GM12878 (cell line): ENCODE measurements around the gene PPP1R37. TPM values are rescaled to one million over a fixed set of nuclear protein-coding genes. Genes with fewer than 3 reads are reported as not detected.
A peak's percentile ranks its signal among the peaks of the same experiment; 100 is the strongest.

Experiments used
- ATAC-seq: fragments of 200-7000 bp; cut with Tn5 transposase; 3 replicates; pipeline ENCODE4 v1.9.1; 2020; ENCODE audit warnings: mild to moderate bottlenecking, moderate library complexity
- BruUV-seq: library from RNA; stranded (reverse); fragments of 400-500 nt; replicated peaks from 2 replicates; lab custom pipeline; 2021; lab: Mats Ljungman, UMichigan
- CTCF ChIA-PET: fragments of 300-600 bp; sonication (Branson Sonifier 250); formaldehyde crosslinking; extraction: SDS; loops from one replicate; lab custom pipeline; 2021; ENCODE audit warnings: inconsistent platforms; lab: Yijun Ruan, JAX
- POLR2A ChIA-PET: fragments of 350-600 bp; formaldehyde crosslinking; extraction: SDS; loops from one replicate; lab custom pipeline; 2021; ENCODE audit warnings: inconsistent platforms; lab: Charles Lee
- RAD21 ChIA-PET: fragments of 300-600 bp; sonication (Branson Sonifier 250); formaldehyde crosslinking; loops from one replicate; lab custom pipeline; 2023; ENCODE audit warnings: antibody characterized with exemption; ENCODE audit not compliant: unreplicated experiment; lab: Charles Lee
- SMC1A ChIA-PET: fragments of 300-600 bp; sonication (Branson Sonifier 250); formaldehyde crosslinking; loops from one replicate; lab custom pipeline; 2023; ENCODE audit not compliant: unreplicated experiment, uncharacterized antibody; lab: Charles Lee
- DNase-seq: peaks from one replicate; pipeline ENCODE4 v3.0.0-alpha.2; 2011; ENCODE audit warnings: low read depth, low spot score
- FAIRE-seq: peaks from 3 replicates; lab custom pipeline; 2011; peaks lifted over from hg19 to GRCh38; lab: Jason Lieb, UNC
- H2AFZ ChIP-seq: 2 replicates; pipeline ENCODE4 v1.6.0; 2011; ENCODE audit warnings: low read depth, low read length, control low read depth; ENCODE audit not compliant: control insufficient read depth
- H3K27ac ChIP-seq: 2 replicates; pipeline ENCODE4 v1.5.1; 2011; ENCODE audit warnings: control low read depth; ENCODE audit not compliant: control insufficient read depth, insufficient read depth
- H3K27me3 ChIP-seq, 2 experiments: replicated peaks in 1 of 2; 2 replicates each; pipeline versions ENCODE4 v1.6.0 to v1.6.1; 2011; ENCODE audit warnings: low read length in 1 of 2; ENCODE audit not compliant: control insufficient read depth in 2 of 2, insufficient read depth in 2 of 2
- H3K36me3 ChIP-seq, 2 experiments: 2 replicates each; pipeline ENCODE4 v1.5.1; 2011; ENCODE audit warnings: low read length in 1 of 2; ENCODE audit not compliant: control insufficient read depth in 2 of 2, insufficient read depth in 2 of 2
- H3K4me1 ChIP-seq: 2 replicates; pipeline ENCODE4 v1.6.1; 2011; ENCODE audit warnings: mild to moderate bottlenecking, low read length, moderate library complexity, mixed read lengths; ENCODE audit not compliant: control insufficient read depth, insufficient read depth
- H3K4me2 ChIP-seq: 2 replicates; pipeline ENCODE4 v1.6.0; 2011; ENCODE audit warnings: control low read depth; ENCODE audit not compliant: control insufficient read depth, insufficient read depth
- H3K4me3 ChIP-seq: fragments of 200-600 bp; sonication (generic); 2 replicates; pipeline ENCODE4 v1.5.1; 2016
- H3K79me2 ChIP-seq: 2 replicates; pipeline ENCODE4 v1.6.0; 2011; ENCODE audit warnings: low read length; ENCODE audit not compliant: control insufficient read depth, insufficient read depth
- H3K9ac ChIP-seq: 2 replicates; pipeline ENCODE4 v1.8.0; 2011; ENCODE audit warnings: low read length, control low read depth, mixed read lengths; ENCODE audit not compliant: control insufficient read depth, insufficient read depth
- H3K9me3 ChIP-seq: replicated peaks from 3 replicates; pipeline ENCODE4 v1.5.1; 2011; ENCODE audit warnings: mild to moderate bottlenecking, low read length; ENCODE audit not compliant: control insufficient read depth, insufficient read depth
- H4K20me1 ChIP-seq: 2 replicates; pipeline ENCODE4 v1.6.0; 2011; ENCODE audit not compliant: control insufficient read depth, insufficient read depth
- BCL11A ChIP-seq: IDR thresholded peaks from 2 replicates; pipeline ENCODE4 v1.6.1; 2011; ENCODE audit warnings: low read depth, low read length
- GATAD2B ChIP-seq: fragments of 450-650 bp; conservative IDR thresholded peaks from 2 replicates; pipeline ENCODE4 v1.6.1; 2017; ENCODE audit warnings: low read depth, mild to moderate bottlenecking, moderate library complexity
- IRF3 ChIP-seq: fragments of 450-650 bp; IDR thresholded peaks from 2 replicates; pipeline ENCODE4 v1.6.1; 2014; ENCODE audit warnings: mild to moderate bottlenecking
- NR2F1 ChIP-seq: fragments of 450-650 bp; conservative IDR thresholded peaks from 2 replicates; pipeline ENCODE4 v1.6.1; 2017; ENCODE audit warnings: mild to moderate bottlenecking
- SMARCA5 ChIP-seq: fragments of 450-650 bp; IDR thresholded peaks from 2 replicates; pipeline ENCODE4 v1.6.1; 2017; ENCODE audit warnings: mild to moderate bottlenecking
- ZBTB11 ChIP-seq: fragments of 450-650 bp; formaldehyde crosslinking; IDR thresholded peaks from 2 replicates; pipeline ENCODE4 v1.5.0; 2022; ENCODE audit warnings: mild to moderate bottlenecking, missing genetic modification characterization
- ZBTB40 ChIP-seq: fragments of 450-650 bp; IDR thresholded peaks from 2 replicates; pipeline ENCODE4 v1.6.1; 2016; ENCODE audit warnings: mild to moderate bottlenecking, moderate library complexity, borderline replicate concordance
- WGBS: methylation state at CpG from one replicate; pipeline ENCODE4 v1.1.6; 2016; ENCODE audit warnings: low lambda C conversion rate; ENCODE audit not compliant: insufficient replicate concordance, insufficient coverage; ENCODE audit errors: missing lambda C conversion rate; 5-methylcytosine and 5-hydroxymethylcytosine counted together
- in situ Hi-C: fragments of 300-500 bp; cut with MboI; formaldehyde crosslinking; loops from 9 replicates; pipeline ENCODE4 v1.14.3; 2018; ENCODE audit warnings: mixed read lengths
- intact Hi-C: fragments of 100-400 bp; cut with micrococcal nuclease; formaldehyde crosslinking; loops from one replicate; pipeline ENCODE4 v1.14.2; 2022; ENCODE audit not compliant: unreplicated experiment
- polyA plus RNA-seq, 11 experiments: library from polyadenylated mRNA; depleted of rRNA in 4 of 11; unstranded in 6 of 11; stranded (reverse) in 5 of 11; fragments of >200 nt; fragmentation: Nextera tagmentation in 4 of 11; fragmentation: Illumina TruSeq in 1 of 11; extraction: Ambion mirVana in 4 of 11; extraction: Trizol in 1 of 11; gene quantifications; 1 replicate in 1 of 11; 2 replicates in 10 of 11; pipeline versions ENCODE4 v1.2.1 to v1.2.3, GENCODE V29; 2011 to 2016; ENCODE audit warnings: inconsistent platforms in 2 of 11, missing spikeins in 2 of 11, low read depth in 1 of 11
- total RNA-seq, 4 experiments: library from RNA; depleted of rRNA in 3 of 4; stranded (reverse); fragments of >200 nt in 3 of 4; fragmentation: Illumina TruSeq in 1 of 4; extraction: Trizol in 1 of 4; gene quantifications; 2 replicates each; pipeline versions ENCODE4 v1.2.1 to v1.2.3, GENCODE V29; 2013 to 2021

The PPP1R37 gene
- total and polyA plus RNA-seq, 10 of the 15 experiments (the other 5 are each of a cell fraction or from before 2014, with no cell fraction given), result 0.09 to 21.3 (median 5.1) TPM; not detected in 1

- Histone ChIP-seq H3K27ac (no peak overlapping the region), H3K4me3 (no peak overlapping the region), H3K79me2 (peaks cover 76% of the 10 kb centered on the region), H2AFZ (no peak overlapping the region), H3K27me3 (no peaks in the 10 kb centered on the region), H4K20me1 (peaks cover 6% of the 10 kb centered on the region), H3K4me1 (peaks cover 21% of the 10 kb centered on the region), H3K4me2 (no peak overlapping the region), H3K9ac (no peak overlapping the region), H3K36me3 (peaks cover 2 to 17% of the 10 kb centered on the region in 2 experiments; a peak in 3 of 4 replicates), H3K9me3 (no peaks in the 10 kb centered on the region)
- 70% methylated on average over 8 of the region's 8 CpGs for WGBS
- CTCF ChIA-PET, result interaction anchor here (3.0 kb wide), 1 partner anchor 8 kb away, joined by 12 read pairs; the partner anchor contains the start of gene PPP1R37
- TF ChIP-seq GATAD2B, result no peak
- no peak for TF ChIP-seq ZBTB11 (CRISPR knock-in tag)
- no peak for TF ChIP-seq IRF3
- peak; percentile 41 for TF ChIP-seq NR2F1
- TF ChIP-seq BCL11A, result no peak
- no peak for TF ChIP-seq ZBTB40
- TF ChIP-seq SMARCA5, result no peak
- RAD21 ChIA-PET, result no interaction called here
- intact Hi-C loops (no loop called here), in situ Hi-C loops (no loop called here)
- BruUV-seq, result TSS peak; percentile 39
- POLR2A ChIA-PET, result no interaction called here
- FAIRE-seq (no peak), ATAC-seq (no peak), DNase-seq (no peak)
- SMC1A ChIA-PET, result interaction anchor here (0.8 to 1.0 kb wide), 3 partner anchors 10 to 37 kb away, joined by 3 to 4 read pairs (median 3); no protein-coding TSS in a partner anchor
Measured at GRCh38 chr19:45100846-45101252, 7.9 kb downstream of the PPP1R37 start.
